Naive thymus-derived CD8-positive, alpha-beta T cell (primary cell): ENCODE measurements around the gene TEX26. TPM values are rescaled to one million over a fixed set of nuclear protein-coding genes. Genes with fewer than 3 reads are reported as not detected.

Experiments
- polyA plus RNA-seq, 3 donors: library from polyadenylated mRNA; unstranded; fragments of 300-500 nt; fragmentation: Illumina TruSeq; gene quantifications; one replicate each; pipeline ENCODE4 v1.2.3, GENCODE V29; 2021
- total RNA-seq, 8 experiments: library from RNA in 2 of 8; stranded (reverse) in 2 of 8; gene quantifications; one replicate each; pipeline ENCODE4 v1.2.3 and lab custom pipeline; 2021 to 2026

TEX26 gene
- total and polyA plus RNA-seq, 5 experiments from 2014 or later: not detected

Other genes with a start within 250 kb of the TEX26 start
- gene ALOX5AP, start 197.1 kb upstream of the TEX26 start, total RNA-seq: 10 to 100 TPM; 13.6 to 16.3 TPM
- 100 to 1,000 TPM; 137 to 235 (median 142) TPM for gene ALOX5AP, start 197.1 kb upstream of the TEX26 start, polyA plus RNA-seq
- not detected for gene MEDAG, start 26.4 kb upstream of the TEX26 start, total RNA-seq
- gene MEDAG, start 26.4 kb upstream of the TEX26 start, polyA plus RNA-seq: not detected
- gene HSPH1, start 229.2 kb downstream of the TEX26 start, total RNA-seq: 100 to 1,000 TPM in 1 of 2 experiments, 10 to 100 TPM in 1; 98.4 to 105 TPM
- gene HSPH1, start 229.2 kb downstream of the TEX26 start, polyA plus RNA-seq: 10 to 100 TPM; 36.2 to 66.8 (median 52.5) TPM